HFFc6 (cell line): Measurements from ENCODE around the gene PRDM5. TPM values are rescaled to one million over a fixed set of nuclear protein-coding genes. Genes with fewer than 3 reads are reported as not detected.

ENCODE experiments used
- DNase-seq: peaks from one replicate; pipeline ENCODE4 v3.0.0-alpha.2; 2018
- H3K27ac Mint-ChIP-seq: 2 replicates; pipeline ENCODE4 v1.8.0; 2020; ENCODE audit warnings: mild to moderate bottlenecking, mixed read lengths
- H3K27me3 Mint-ChIP-seq: 2 replicates; pipeline ENCODE4 v1.8.0; 2021; ENCODE audit warnings: mild to moderate bottlenecking, moderate library complexity, mixed read lengths; ENCODE audit not compliant: insufficient read depth
- H3K36me3 Mint-ChIP-seq: 2 replicates; pipeline ENCODE4 v1.8.0; 2021; ENCODE audit warnings: low read depth, mixed read lengths
- H3K4me1 Mint-ChIP-seq: 2 replicates; pipeline ENCODE4 v1.8.0; 2020; ENCODE audit warnings: low read depth, mixed read lengths
- H3K4me3 Mint-ChIP-seq: 2 replicates; pipeline ENCODE4 v1.8.0; 2020; ENCODE audit warnings: mild to moderate bottlenecking, moderate library complexity, mixed read lengths
- H3K9me3 Mint-ChIP-seq: 2 replicates; pipeline ENCODE4 v1.8.0; 2020; ENCODE audit warnings: mild to moderate bottlenecking, mixed read lengths
- CTCF ChIP-seq: fragments of 200-600 bp; sonication (generic); IDR thresholded peaks from 2 replicates; pipeline ENCODE4 v1.5.0; 2021; ENCODE audit warnings: antibody characterized with exemption, mild to moderate bottlenecking
- total RNA-seq, 6 experiments: library from RNA; stranded (reverse); fragmentation: NEBNext Ultra II Directional; extraction: Animal tissue kit (Norgen Biotek cat#: 25700); gene quantifications; 2 replicates in 1 of 6; 3 replicates in 5 of 6; pipeline ENCODE4 v1.2.3, GENCODE V29; 2021

Gene PRDM5
- total RNA-seq, 6 experiments from 2014 or later: 8.3 to 13.4 (median 12.5) TPM

- Mint-ChIP-seq H3K4me1 (peaks cover 17% of the 10 kb centered on the region), H3K4me3 (no peak overlapping the region)
- no peak for DNase-seq
These were observed 236.7 kb downstream of the PRDM5 start for GRCh38 chr4:120685756-120686278.

GRCh38 chr4:120683897-120684540 lies 238.5 kb downstream of the PRDM5 start:
- H3K36me3 Mint-ChIP-seq: no peaks in the 10 kb centered on the region
- no peak for TF ChIP-seq CTCF
- H3K9me3 Mint-ChIP-seq: no peaks in the 10 kb centered on the region
- no peak overlapping the region for H3K4me3 Mint-ChIP-seq
- no peak for DNase-seq
- no peak overlapping the region for H3K27ac Mint-ChIP-seq
- peaks cover 17% of the 10 kb centered on the region for H3K4me1 Mint-ChIP-seq
- H3K27me3 Mint-ChIP-seq: no peaks in the 10 kb centered on the region

More at GRCh38 chr4:120685756-120686278, 236.7 kb downstream of the PRDM5 start:
- Mint-ChIP-seq H3K27me3 (no peaks in the 10 kb centered on the region), H3K9me3 (no peaks in the 10 kb centered on the region), H3K36me3 (no peaks in the 10 kb centered on the region), H3K27ac (no peak overlapping the region)
- TF ChIP-seq CTCF: no peak

- TF ChIP-seq CTCF: no peak
These were observed 239.5 kb downstream of the PRDM5 start for GRCh38 chr4:120682981-120683380.

GRCh38 chr4:120680647-120681228 lies 241.8 kb downstream of the PRDM5 start:
- Mint-ChIP-seq H3K36me3 (no peaks in the 10 kb centered on the region), H3K27ac (no peak overlapping the region), H3K27me3 (no peaks in the 10 kb centered on the region; the same call in 1 of the 2 replicates), H3K9me3 (no peaks in the 10 kb centered on the region), H3K4me3 (no peak overlapping the region), H3K4me1 (peaks cover 17% of the 10 kb centered on the region)
- no peak for DNase-seq
- TF ChIP-seq CTCF: no peak

More at GRCh38 chr4:120682981-120683380, 239.5 kb downstream of the PRDM5 start:
- DNase-seq: peak; percentile 6
- Mint-ChIP-seq H3K4me1 (peaks cover 17% of the 10 kb centered on the region), H3K27me3 (no peaks in the 10 kb centered on the region), H3K9me3 (no peaks in the 10 kb centered on the region), H3K27ac (no peak overlapping the region), H3K4me3 (no peak overlapping the region), H3K36me3 (no peaks in the 10 kb centered on the region)

- Mint-ChIP-seq H3K4me1 (no peaks in the 10 kb centered on the region), H3K4me3 (no peak overlapping the region), H3K27ac (no peak overlapping the region), H3K36me3 (peaks cover 12% of the 10 kb centered on the region; the same call in 1 of the 2 replicates), H3K27me3 (no peaks in the 10 kb centered on the region; the same call in 1 of the 2 replicates), H3K9me3 (peaks cover 16% of the 10 kb centered on the region; the same call in 1 of the 2 replicates)
- no peak for DNase-seq
- no peak for TF ChIP-seq CTCF
These were observed 248.8 kb downstream of the PRDM5 start for GRCh38 chr4:120673696-120674095.
